GM12878 (cell line): ENCODE measurements around the gene ARL6IP5. TPM values are rescaled to one million over a fixed set of nuclear protein-coding genes. Genes with fewer than 3 reads are reported as not detected.

Experiments used
- ATF7 ChIP-seq: fragments of 450-650 bp; IDR thresholded peaks from 2 replicates; pipeline ENCODE4 v1.6.1; 2016; ENCODE audit warnings: low read depth, mild to moderate bottlenecking
- CBFB ChIP-seq: IDR thresholded peaks from 2 replicates; pipeline ENCODE4 v1.6.1; 2016; ENCODE audit warnings: antibody characterized with exemption, low read depth
- DPF2 ChIP-seq: fragments of 450-650 bp; IDR thresholded peaks from 2 replicates; pipeline ENCODE4 v1.6.1; 2017; ENCODE audit warnings: mild to moderate bottlenecking
- EGR1 ChIP-seq, 2 experiments: IDR thresholded peaks; 1 replicate in 1 of 2; 2 replicates in 1 of 2; pipeline ENCODE4 v1.6.1; 2011 to 2012; ENCODE audit warnings: low read depth in 2 of 2, low read length in 2 of 2, borderline replicate concordance in 1 of 2, mild to moderate bottlenecking in 1 of 2, moderate library complexity in 1 of 2
- FOS ChIP-seq: IDR thresholded peaks from 3 replicates; pipeline ENCODE4 v1.6.1; 2011; ENCODE audit warnings: borderline replicate concordance; ENCODE audit not compliant: insufficient read length; ENCODE audit errors: extremely low read depth
- HCFC1 ChIP-seq: fragments of 150-350 bp; IDR thresholded peaks from 2 replicates; pipeline ENCODE4 v1.6.1; 2014; ENCODE audit warnings: low read length
- HDGF ChIP-seq: fragments of 450-650 bp; IDR thresholded peaks from 2 replicates; pipeline ENCODE4 v1.6.1; 2016; ENCODE audit warnings: antibody characterized with exemption
- IKZF2 ChIP-seq, 2 experiments: fragments of 450-650 bp; IDR thresholded peaks; 2 replicates each; pipeline ENCODE4 v1.6.1; 2017; ENCODE audit warnings: mild to moderate bottlenecking in 2 of 2, moderate library complexity in 2 of 2
- NFIC ChIP-seq: IDR thresholded peaks from 2 replicates; pipeline ENCODE4 v1.6.1; 2012; ENCODE audit warnings: low read depth, mild to moderate bottlenecking, inconsistent platforms, low read length, moderate library complexity
- NFYB ChIP-seq: IDR thresholded peaks from 2 replicates; pipeline ENCODE4 v1.6.1; 2011; ENCODE audit warnings: low read depth, mild to moderate bottlenecking, low read length, improper control_type of control experiment, moderate library complexity; ENCODE audit not compliant: insufficient read depth
- POLR2AphosphoS2 ChIP-seq: IDR thresholded peaks from 2 replicates; pipeline ENCODE4 v1.6.1; 2011; ENCODE audit warnings: low read depth, mild to moderate bottlenecking, low read length, improper control_type of control experiment, moderate library complexity
- RAD21 ChIP-seq: IDR thresholded peaks from 2 replicates; pipeline ENCODE4 v1.6.1; 2011; ENCODE audit warnings: mild to moderate bottlenecking, low read depth, low read length, moderate library complexity; ENCODE audit not compliant: insufficient read depth
- RAD51 ChIP-seq: fragments of 450-650 bp; IDR thresholded peaks from 2 replicates; pipeline ENCODE4 v1.6.1; 2016; ENCODE audit warnings: moderate library complexity, mild to moderate bottlenecking, inconsistent platforms
- RELA ChIP-seq: fragments of 450-650 bp; IDR thresholded peaks from 2 replicates; pipeline ENCODE4 v1.8.0; 2014; ENCODE audit warnings: borderline replicate concordance; ENCODE audit not compliant: partially characterized antibody
- RUNX3 ChIP-seq: IDR thresholded peaks from 2 replicates; pipeline ENCODE4 v1.6.1; 2012; ENCODE audit warnings: low read length, inconsistent platforms
- SIN3A ChIP-seq: IDR thresholded peaks from 2 replicates; pipeline ENCODE4 v1.6.1; 2012; ENCODE audit warnings: low read depth, low read length, improper control_type of control experiment
- SUPT20H ChIP-seq: IDR thresholded peaks from 2 replicates; pipeline ENCODE4 v1.6.1; 2011; ENCODE audit warnings: low read depth, mild to moderate bottlenecking, low read length, moderate library complexity, borderline replicate concordance; ENCODE audit not compliant: control insufficient read depth
- polyA plus RNA-seq, 11 experiments: library from polyadenylated mRNA; depleted of rRNA in 4 of 11; unstranded in 6 of 11; stranded (reverse) in 5 of 11; fragments of >200 nt; fragmentation: Nextera tagmentation in 4 of 11; fragmentation: Illumina TruSeq in 1 of 11; extraction: Ambion mirVana in 4 of 11; extraction: Trizol in 1 of 11; gene quantifications; 1 replicate in 1 of 11; 2 replicates in 10 of 11; pipeline versions ENCODE4 v1.2.1 to v1.2.3, GENCODE V29; 2011 to 2016; ENCODE audit warnings: inconsistent platforms in 2 of 11, missing spikeins in 2 of 11, low read depth in 1 of 11
- total RNA-seq, 4 experiments: library from RNA; depleted of rRNA in 3 of 4; stranded (reverse); fragments of >200 nt in 3 of 4; fragmentation: Illumina TruSeq in 1 of 4; extraction: Trizol in 1 of 4; gene quantifications; 2 replicates each; pipeline versions ENCODE4 v1.2.1 to v1.2.3, GENCODE V29; 2013 to 2021
- TF ChIP-seq, protein P1 (sequence below): fragments of 150-350 bp; IDR thresholded peaks from 2 replicates; pipeline ENCODE4 v1.6.1; 2016; ENCODE audit warnings: low read depth, low read length
- TF ChIP-seq, protein P2 (sequence below): fragments of 450-650 bp; IDR thresholded peaks from 2 replicates; pipeline ENCODE4 v1.6.1; 2016; ENCODE audit warnings: mild to moderate bottlenecking
- TF ChIP-seq, protein P3 (sequence below): IDR thresholded peaks from 2 replicates; pipeline ENCODE4 v1.6.1; 2011; ENCODE audit warnings: low read depth, low read length, improper control_type of control experiment, borderline replicate concordance

The ARL6IP5 gene
- total and polyA plus RNA-seq, 10 of the 15 experiments (the other 5 are each of a cell fraction or from before 2014, with no cell fraction given): 78.2 to 310 (median 148) TPM

DNA sequence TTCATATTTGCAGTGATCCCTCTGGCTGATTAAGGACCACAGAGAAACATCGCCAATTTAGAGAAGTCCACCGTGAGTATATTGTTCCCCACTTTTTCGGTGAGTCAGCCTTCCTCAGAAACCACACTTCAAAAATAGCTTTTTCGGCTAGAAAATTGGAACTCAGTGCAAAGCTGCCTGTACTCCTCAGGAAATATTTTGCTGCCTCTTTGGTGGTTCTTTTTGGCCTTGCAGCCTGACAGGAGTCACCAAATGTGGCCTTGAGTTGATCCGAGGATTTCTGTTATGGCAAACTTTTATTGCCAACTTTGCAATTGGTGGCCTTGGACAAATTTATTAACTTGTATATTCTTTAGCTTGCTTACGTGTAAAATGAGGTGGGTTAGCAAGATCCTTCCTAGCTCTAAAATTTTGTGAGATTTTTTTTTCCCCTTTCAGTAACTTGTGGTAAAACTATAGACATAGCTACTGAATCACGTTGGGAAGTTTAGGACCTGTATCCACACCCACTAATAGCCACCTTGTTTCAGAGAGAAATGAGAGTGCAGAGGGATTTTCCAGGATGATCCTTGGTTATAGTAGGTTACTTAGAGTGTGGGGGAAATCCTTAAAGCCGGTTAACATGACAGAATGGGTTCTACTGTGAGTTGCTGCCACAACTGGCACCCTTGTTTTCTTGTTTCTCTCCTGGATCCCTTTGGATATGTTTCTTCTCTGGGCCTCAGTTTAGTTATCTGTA, 9.9 kb downstream of the ARL6IP5 start (continued):
- TF ChIP-seq, protein P1, sequence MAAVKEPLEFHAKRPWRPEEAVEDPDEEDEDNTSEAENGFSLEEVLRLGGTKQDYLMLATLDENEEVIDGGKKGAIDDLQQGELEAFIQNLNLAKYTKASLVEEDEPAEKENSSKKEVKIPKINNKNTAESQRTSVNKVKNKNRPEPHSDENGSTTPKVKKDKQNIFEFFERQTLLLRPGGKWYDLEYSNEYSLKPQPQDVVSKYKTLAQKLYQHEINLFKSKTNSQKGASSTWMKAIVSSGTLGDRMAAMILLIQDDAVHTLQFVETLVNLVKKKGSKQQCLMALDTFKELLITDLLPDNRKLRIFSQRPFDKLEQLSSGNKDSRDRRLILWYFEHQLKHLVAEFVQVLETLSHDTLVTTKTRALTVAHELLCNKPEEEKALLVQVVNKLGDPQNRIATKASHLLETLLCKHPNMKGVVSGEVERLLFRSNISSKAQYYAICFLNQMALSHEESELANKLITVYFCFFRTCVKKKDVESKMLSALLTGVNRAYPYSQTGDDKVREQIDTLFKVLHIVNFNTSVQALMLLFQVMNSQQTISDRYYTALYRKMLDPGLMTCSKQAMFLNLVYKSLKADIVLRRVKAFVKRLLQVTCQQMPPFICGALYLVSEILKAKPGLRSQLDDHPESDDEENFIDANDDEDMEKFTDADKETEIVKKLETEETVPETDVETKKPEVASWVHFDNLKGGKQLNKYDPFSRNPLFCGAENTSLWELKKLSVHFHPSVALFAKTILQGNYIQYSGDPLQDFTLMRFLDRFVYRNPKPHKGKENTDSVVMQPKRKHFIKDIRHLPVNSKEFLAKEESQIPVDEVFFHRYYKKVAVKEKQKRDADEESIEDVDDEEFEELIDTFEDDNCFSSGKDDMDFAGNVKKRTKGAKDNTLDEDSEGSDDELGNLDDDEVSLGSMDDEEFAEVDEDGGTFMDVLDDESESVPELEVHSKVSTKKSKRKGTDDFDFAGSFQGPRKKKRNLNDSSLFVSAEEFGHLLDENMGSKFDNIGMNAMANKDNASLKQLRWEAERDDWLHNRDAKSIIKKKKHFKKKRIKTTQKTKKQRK: no peak
- no peak for TF ChIP-seq ATF7
- TF ChIP-seq DPF2: peak; percentile 29; the same call in 1 of the 2 replicates
- TF ChIP-seq RAD51: no peak
- TF ChIP-seq FOS: no peak
- TF ChIP-seq, protein P2, sequence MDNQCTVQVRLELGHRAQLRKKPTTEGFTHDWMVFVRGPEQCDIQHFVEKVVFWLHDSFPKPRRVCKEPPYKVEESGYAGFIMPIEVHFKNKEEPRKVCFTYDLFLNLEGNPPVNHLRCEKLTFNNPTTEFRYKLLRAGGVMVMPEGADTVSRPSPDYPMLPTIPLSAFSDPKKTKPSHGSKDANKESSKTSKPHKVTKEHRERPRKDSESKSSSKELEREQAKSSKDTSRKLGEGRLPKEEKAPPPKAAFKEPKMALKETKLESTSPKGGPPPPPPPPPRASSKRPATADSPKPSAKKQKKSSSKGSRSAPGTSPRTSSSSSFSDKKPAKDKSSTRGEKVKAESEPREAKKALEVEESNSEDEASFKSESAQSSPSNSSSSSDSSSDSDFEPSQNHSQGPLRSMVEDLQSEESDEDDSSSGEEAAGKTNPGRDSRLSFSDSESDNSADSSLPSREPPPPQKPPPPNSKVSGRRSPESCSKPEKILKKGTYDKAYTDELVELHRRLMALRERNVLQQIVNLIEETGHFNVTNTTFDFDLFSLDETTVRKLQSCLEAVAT: no peak
- no peak for TF ChIP-seq EGR1 (IDR thresholded peaks at IDR 0.05; ENCODE audit: borderline replicate concordance in 1 of 2, low read depth in 2 of 2, low read length in 2 of 2)
- no peak for TF ChIP-seq SIN3A
- TF ChIP-seq NFIC: peak; percentile 57; the same call in 1 of the 2 replicates
- TF ChIP-seq, protein P3, sequence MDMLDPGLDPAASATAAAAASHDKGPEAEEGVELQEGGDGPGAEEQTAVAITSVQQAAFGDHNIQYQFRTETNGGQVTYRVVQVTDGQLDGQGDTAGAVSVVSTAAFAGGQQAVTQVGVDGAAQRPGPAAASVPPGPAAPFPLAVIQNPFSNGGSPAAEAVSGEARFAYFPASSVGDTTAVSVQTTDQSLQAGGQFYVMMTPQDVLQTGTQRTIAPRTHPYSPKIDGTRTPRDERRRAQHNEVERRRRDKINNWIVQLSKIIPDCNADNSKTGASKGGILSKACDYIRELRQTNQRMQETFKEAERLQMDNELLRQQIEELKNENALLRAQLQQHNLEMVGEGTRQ: no peak
- peak; percentile 66 for TF ChIP-seq RUNX3
- TF ChIP-seq CBFB: no peak
- no peak for TF ChIP-seq NFYB
- TF ChIP-seq HDGF: no peak
- TF ChIP-seq POLR2AphosphoS2: no peak
- no peak for TF ChIP-seq HCFC1
- peak; percentile 67 for TF ChIP-seq RELA
- TF ChIP-seq RAD21: no peak
- TF ChIP-seq SUPT20H: no peak
- TF ChIP-seq IKZF2 (IDR thresholded peaks at IDR 0.05): peak; percentile 50 to 71; a peak in 3 of 4 replicates
